Neural cell (in vitro differentiated cells): ENCODE data around the gene TYRO3. TPM values are rescaled to one million over a fixed set of nuclear protein-coding genes. Genes with fewer than 3 reads are reported as not detected.

ENCODE experiments used
- H2AFZ ChIP-seq: fragments of 200-600, 300-800 bp; sonication (generic), shearing (Covaris generic); 2 replicates; pipeline ENCODE4 v1.6.0; 2014; ENCODE audit warnings: low read depth, mild to moderate bottlenecking, antibody characterized with exemption, low read length, moderate library complexity
- H3F3A ChIP-seq: fragments of 200-600 bp; shearing (Covaris generic); 2 replicates; pipeline ENCODE4 v1.6.1; 2016; ENCODE audit warnings: mild to moderate bottlenecking, moderate library complexity, mixed read lengths, antibody characterized with exemption, low read length; ENCODE audit not compliant: insufficient read depth, poor library complexity, severe bottlenecking
- H3K27ac ChIP-seq: fragments of 200-600, 300-800 bp; sonication (generic), shearing (Covaris generic); 2 replicates; pipeline ENCODE4 v1.5.1; 2014; ENCODE audit warnings: mild to moderate bottlenecking, low read length, moderate library complexity
- H3K27me3 ChIP-seq: fragments of 300-800, 200-600 bp; sonication (generic), shearing (Covaris generic); 2 replicates; pipeline ENCODE4 v1.6.0; 2014; ENCODE audit warnings: mild to moderate bottlenecking, low read depth, low read length, moderate library complexity; ENCODE audit not compliant: insufficient read depth
- H3K36me3 ChIP-seq: fragments of 300-800, 200-600 bp; sonication (generic), shearing (Covaris generic); 2 replicates; pipeline ENCODE4 v1.5.1; 2014; ENCODE audit warnings: mild to moderate bottlenecking, antibody characterized with exemption, low read length, moderate library complexity; ENCODE audit not compliant: insufficient read depth
- H3K4me2 ChIP-seq: fragments of 300-800, 200-600 bp; sonication (generic), shearing (Covaris generic); 2 replicates; pipeline ENCODE4 v1.6.0; 2014; ENCODE audit warnings: mild to moderate bottlenecking, low read length
- H3K4me3 ChIP-seq: fragments of 300-800, 200-600 bp; sonication (generic), shearing (Covaris generic); 2 replicates; pipeline ENCODE4 v1.5.1; 2014; ENCODE audit warnings: mild to moderate bottlenecking, low read length, moderate library complexity
- H3K79me2 ChIP-seq: fragments of 200-600 bp; shearing (Covaris generic); replicated peaks from 2 replicates; pipeline ENCODE4 v1.6.0; 2014; ENCODE audit warnings: mild to moderate bottlenecking, low read length, moderate library complexity; ENCODE audit not compliant: insufficient read depth
- H3K9ac ChIP-seq: fragments of 300-800, 200-600 bp; sonication (generic), shearing (Covaris generic); 2 replicates; pipeline ENCODE4 v1.6.1; 2016; ENCODE audit warnings: mild to moderate bottlenecking, low read length, mixed read lengths
- H3K9me2 ChIP-seq: fragments of 200-600 bp; shearing (Covaris generic); 2 replicates; pipeline ENCODE4 v1.6.1; 2016; ENCODE audit warnings: mild to moderate bottlenecking, low read length, mixed read lengths; ENCODE audit not compliant: insufficient read depth
- H3K9me3 ChIP-seq: fragments of 200-600, 300-800 bp; sonication (generic), shearing (Covaris generic); 2 replicates; pipeline ENCODE4 v1.6.1; 2016; ENCODE audit warnings: mild to moderate bottlenecking, mixed run types, low read length, moderate library complexity, mixed read lengths
- H4K20me1 ChIP-seq: fragments of 200-600 bp; shearing (Covaris generic); 2 replicates; pipeline ENCODE4 v1.6.1; 2016; ENCODE audit warnings: mild to moderate bottlenecking, mixed run types; ENCODE audit not compliant: insufficient read depth
- CTCF ChIP-seq: fragments of 450-650 bp; IDR thresholded peaks from 2 replicates; pipeline ENCODE4 v1.5.1; 2014; ENCODE audit warnings: antibody characterized with exemption, mild to moderate bottlenecking, moderate library complexity; ENCODE audit not compliant: poor library complexity, severe bottlenecking
- EP300 ChIP-seq: fragments of 450-650 bp; conservative IDR thresholded peaks from 2 replicates; pipeline ENCODE4 v1.6.1; 2014; ENCODE audit warnings: antibody characterized with exemption, mild to moderate bottlenecking, moderate library complexity; ENCODE audit not compliant: poor library complexity, severe bottlenecking
- EZH2 ChIP-seq: fragments of 200-600, 300-800 bp; shearing (Covaris generic), sonication (generic); IDR thresholded peaks from 2 replicates; pipeline ENCODE4 v1.6.1; 2014; ENCODE audit warnings: antibody characterized with exemption, low read length, borderline replicate concordance, mild to moderate bottlenecking; ENCODE audit not compliant: insufficient read depth, poor library complexity, severe bottlenecking
- MXI1 ChIP-seq: fragments of 450-650 bp; conservative IDR thresholded peaks from 2 replicates; pipeline ENCODE4 v1.6.1; 2014; ENCODE audit warnings: antibody characterized with exemption, mild to moderate bottlenecking; ENCODE audit not compliant: poor library complexity, severe bottlenecking
- POLR2AphosphoS5 ChIP-seq: IDR thresholded peaks from 2 replicates; pipeline ENCODE4 v1.6.1; 2012
- RAD21 ChIP-seq: fragments of 450-650 bp; conservative IDR thresholded peaks from 2 replicates; pipeline ENCODE4 v1.6.1; 2014; ENCODE audit warnings: antibody characterized with exemption, mild to moderate bottlenecking, moderate library complexity
- REST ChIP-seq: IDR thresholded peaks from 2 replicates; pipeline ENCODE4 v1.6.1; 2012; ENCODE audit warnings: borderline replicate concordance
- SMC3 ChIP-seq: fragments of 450-650 bp; conservative IDR thresholded peaks from 2 replicates; pipeline ENCODE4 v1.6.1; 2014; ENCODE audit warnings: antibody characterized with exemption, mild to moderate bottlenecking, moderate library complexity; ENCODE audit not compliant: poor library complexity
- TAF1 ChIP-seq: IDR thresholded peaks from 2 replicates; pipeline ENCODE4 v1.6.1; 2012; ENCODE audit warnings: low read depth
- polyA plus RNA-seq: library from polyadenylated mRNA; depleted of rRNA; stranded (reverse); fragments of >200 nt; gene quantifications from 2 replicates; pipeline ENCODE4 v1.2.3, GENCODE V29; 2014

The TYRO3 gene
- polyA plus RNA-seq, 1 donor from 2014 or later = 12.1 TPM

DNA sequence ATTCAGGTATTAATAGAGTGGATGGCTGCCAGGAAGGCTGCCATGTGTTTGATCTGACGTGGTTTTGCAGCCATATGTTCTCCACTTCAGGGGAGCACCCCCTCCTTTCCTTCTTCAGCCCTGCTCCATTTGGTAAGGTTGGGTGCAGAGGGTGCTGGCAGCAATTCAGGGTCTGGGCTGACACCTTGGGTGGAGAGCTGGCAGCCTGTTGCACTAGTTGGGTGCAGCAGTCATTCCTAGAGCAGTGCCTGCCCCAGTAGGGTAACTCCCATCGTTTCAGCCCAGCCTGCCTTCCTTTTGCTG is 1.5 kb downstream of the TYRO3 start:
- no peak overlapping the region for H3K4me2 ChIP-seq

DNA sequence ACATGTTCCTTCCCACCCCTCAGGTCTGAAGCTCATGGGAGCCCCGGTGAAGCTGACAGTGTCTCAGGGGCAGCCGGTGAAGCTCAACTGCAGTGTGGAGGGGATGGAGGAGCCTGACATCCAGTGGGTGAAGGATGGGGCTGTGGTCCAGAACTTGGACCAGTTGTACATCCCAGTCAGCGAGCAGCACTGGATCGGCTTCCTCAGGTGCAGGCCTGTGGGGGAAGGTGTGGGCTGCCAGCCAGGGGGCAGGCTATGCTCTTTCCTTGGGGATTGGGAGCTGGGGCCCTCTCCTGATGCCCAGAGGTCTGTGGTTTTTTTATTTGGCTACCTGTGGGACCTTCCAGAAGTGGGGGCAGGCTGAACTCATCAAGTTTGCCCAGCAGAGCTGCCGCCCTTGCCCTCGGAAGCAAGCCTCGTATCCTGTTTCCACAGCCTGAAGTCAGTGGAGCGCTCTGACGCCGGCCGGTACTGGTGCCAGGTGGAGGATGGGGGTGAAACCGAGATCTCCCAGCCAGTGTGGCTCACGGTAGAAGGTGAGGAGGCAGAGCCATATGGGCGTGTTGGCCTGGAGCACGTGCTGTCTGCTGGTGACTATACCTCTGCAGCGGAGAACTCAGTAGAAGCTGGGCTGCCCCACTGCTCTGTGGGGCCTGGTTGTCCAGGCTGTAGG is 2.2 kb downstream of the TYRO3 start:
- Histone ChIP-seq H3F3A (peaks cover 7% of the 10 kb centered on the region), H4K20me1 (no peaks in the 10 kb centered on the region), H3K9me2 (no peaks in the 10 kb centered on the region), H3K27me3 (no peaks in the 10 kb centered on the region), H3K27ac (no peak overlapping the region), H3K79me2 (no peaks in the 10 kb centered on the region), H3K9ac (no peak overlapping the region), H3K4me3 (no peak overlapping the region), H3K9me3 (no peaks in the 10 kb centered on the region), H3K4me2 (no peak overlapping the region), H3K36me3 (no peaks in the 10 kb centered on the region), H2AFZ (no peak overlapping the region)
- TF ChIP-seq REST = no peak
- no peak for TF ChIP-seq TAF1
- no peak for TF ChIP-seq CTCF
- no peak for TF ChIP-seq EP300
- no peak for TF ChIP-seq EZH2

More for the DNA sequence above, 1.5 kb downstream of the TYRO3 start:
- Histone ChIP-seq H3K9me3 (no peaks in the 10 kb centered on the region), H2AFZ (no peak overlapping the region), H3K27ac (no peak overlapping the region), H3K9ac (no peak overlapping the region), H3K27me3 (no peaks in the 10 kb centered on the region), H3K36me3 (no peaks in the 10 kb centered on the region), H4K20me1 (no peaks in the 10 kb centered on the region), H3F3A (peaks cover 7% of the 10 kb centered on the region), H3K79me2 (no peaks in the 10 kb centered on the region), H3K4me3 (no peak overlapping the region), H3K9me2 (no peaks in the 10 kb centered on the region)
- TF ChIP-seq CTCF = no peak
- no peak for TF ChIP-seq TAF1
- TF ChIP-seq EZH2 = no peak
- no peak for TF ChIP-seq POLR2AphosphoS5
- no peak for TF ChIP-seq REST
- no peak for TF ChIP-seq EP300
- TF ChIP-seq MXI1 = no peak
- TF ChIP-seq SMC3 = no peak
- no peak for TF ChIP-seq RAD21
